Sigmoid colon (tissue), 7 donors: ENCODE measurements around the gene ACIN1. TPM values are rescaled to one million over a fixed set of nuclear protein-coding genes. Genes with fewer than 3 reads are reported as not detected.
A peak's percentile ranks its signal among the peaks of the same experiment; 100 is the strongest.

Experiments used
- DNase-seq: peaks from one replicate; pipeline ENCODE4 v3.0.0-alpha.2; 2019
- H3K27ac ChIP-seq, 4 donors: fragments of 200-600 bp; sonication (generic); one replicate each; pipeline ENCODE4 v1.5.1; 2016 to 2019; ENCODE audit warnings: mild to moderate bottlenecking in 1 of 4
- H3K27me3 ChIP-seq, 3 donors: fragments of 200-600 bp; sonication (generic); one replicate each; pipeline ENCODE4 v1.5.1; 2019; ENCODE audit warnings: mild to moderate bottlenecking in 1 of 3
- H3K36me3 ChIP-seq, 4 donors: fragments of 200-600 bp; sonication (generic); one replicate each; pipeline ENCODE4 v1.5.1; 2016 to 2019
- H3K4me1 ChIP-seq, 4 donors: fragments of 200-600 bp; sonication (generic); one replicate each; pipeline ENCODE4 v1.5.1; 2017 to 2019
- H3K4me3 ChIP-seq, 4 donors: fragments of 200-600 bp; sonication (generic); one replicate each; pipeline ENCODE4 v1.5.1; 2017 to 2019; ENCODE audit warnings: mild to moderate bottlenecking in 2 of 4, moderate library complexity in 1 of 4
- H3K9me3 ChIP-seq, 4 donors: fragments of 200-600 bp in 3 of 4; sonication (generic) in 3 of 4; one replicate each; pipeline versions ENCODE4 v1.5.1 to v1.6.1; 2013 to 2019
- CTCF ChIP-seq, 4 experiments: fragments of 450-650 bp in 3 of 4; fragments of 200-600 bp in 1 of 4; IDR thresholded peaks; one replicate each; pipeline ENCODE4 v1.5.1; 2016 to 2019; ENCODE audit warnings: antibody characterized with exemption in 4 of 4, mild to moderate bottlenecking in 3 of 4, moderate library complexity in 2 of 4
- EP300 ChIP-seq, 4 donors: sonication (generic); formaldehyde crosslinking; IDR thresholded peaks; one replicate each; pipeline ENCODE4 v1.6.1; 2017; ENCODE audit warnings: antibody characterized with exemption in 4 of 4
- POLR2A ChIP-seq, 2 donors: fragments of 450-650 bp; IDR thresholded peaks; one replicate each; pipeline ENCODE4 v1.6.1; 2016; ENCODE audit warnings: antibody characterized with exemption in 2 of 2, mild to moderate bottlenecking in 2 of 2, moderate library complexity in 2 of 2
- POLR2AphosphoS5 ChIP-seq, 4 donors: sonication (generic); formaldehyde crosslinking; IDR thresholded peaks; one replicate each; pipeline ENCODE4 v1.6.1; 2017; ENCODE audit warnings: antibody characterized with exemption in 4 of 4
- WGBS, 2 donors: extraction: QIAGEN DNeasy Blood & Tissue Kit; methylation state at CpG; one replicate each; pipeline ENCODE4 v1.1.7; 2013; 5-methylcytosine and 5-hydroxymethylcytosine counted together
- intact Hi-C: fragments of 100-400 bp; cut with DNase I; formaldehyde crosslinking; loops from one replicate; pipeline ENCODE4 v1.15.1; 2023
- polyA plus RNA-seq, 3 donors: library from polyadenylated mRNA; stranded (reverse); fragments of 200-250 nt; gene quantifications; one replicate each; pipeline ENCODE4 v1.2.3, GENCODE V29; 2013
- total RNA-seq, 4 donors: library from RNA; depleted of rRNA; stranded (reverse); fragments of >200 nt; gene quantifications; one replicate each; pipeline ENCODE4 v1.1.0, GENCODE V29; 2016
- donor health status: healthy with polysubstance abuse.
- donor health status: Bipolar disorder and iron deficiency.
- donor health status: healthy.

ACIN1 gene
- total and polyA plus RNA-seq, 7 donors: 37.8 to 129 (median 88.4) TPM

GRCh38 chr14:23042162-23042965 lies 52.6 kb downstream of the ACIN1 start, which contains the start of gene PSMB11:
Gene PSMB11 (plus strand): TSS chr14:23042212. CDS start chr14:23042226, 14 bp downstream.
- Histone ChIP-seq H3K4me3 (no peak within 1 kb of the TSS), H3K4me1 (no peaks in the 10 kb centered on the region), H3K36me3 (no peaks in the 10 kb centered on the region), H3K27me3 (no peaks in the 10 kb centered on the region), H3K9me3 (no peaks in the 10 kb centered on the region), H3K27ac (no peak within 1 kb of the TSS)
- intact Hi-C loops: no loop called here
- 94 to 96% methylated on average over 36 of the region's 36 CpGs for WGBS, 2 donors
- no peak for TF ChIP-seq CTCF (IDR thresholded peaks at IDR 0.05)
- no peak for TF ChIP-seq POLR2A (IDR thresholded peaks at IDR 0.05)
- TF ChIP-seq POLR2AphosphoS5 (IDR thresholded peaks at IDR 0.05): no peak
- no peak for TF ChIP-seq EP300 (IDR thresholded peaks at IDR 0.05)
- DNase-seq: no peak

- WGBS, 2 donors: 85 to 91% methylated on average over 8 of the region's 8 CpGs
- Histone ChIP-seq H3K36me3 (no peaks in the 10 kb centered on the region), H3K27me3 (no peaks in the 10 kb centered on the region), H3K4me1 (no peaks in the 10 kb centered on the region), H3K9me3 (no peaks in the 10 kb centered on the region), H3K27ac (no peak overlapping the region), H3K4me3 (no peak overlapping the region)
- TF ChIP-seq CTCF (IDR thresholded peaks at IDR 0.05) (no peak), POLR2A (IDR thresholded peaks at IDR 0.05) (no peak), POLR2AphosphoS5 (IDR thresholded peaks at IDR 0.05) (no peak), EP300 (IDR thresholded peaks at IDR 0.05) (no peak)
- intact Hi-C loops: no loop called here
- no peak for DNase-seq
Measured at GRCh38 chr14:23041729-23042128, 53.2 kb downstream of the ACIN1 start.

GRCh38 chr14:23040100-23040499 lies 54.8 kb downstream of the ACIN1 start:
- no peaks in the 10 kb centered on the region for H3K9me3 ChIP-seq
- no peak overlapping the region for H3K4me3 ChIP-seq
- no peaks in the 10 kb centered on the region for H3K36me3 ChIP-seq
- H3K4me1 ChIP-seq: no peaks in the 10 kb centered on the region
- TF ChIP-seq POLR2AphosphoS5 (IDR thresholded peaks at IDR 0.05) (no peak), CTCF (IDR thresholded peaks at IDR 0.05) (no peak), POLR2A (IDR thresholded peaks at IDR 0.05) (no peak), EP300 (IDR thresholded peaks at IDR 0.05) (no peak)
- no peak overlapping the region for H3K27ac ChIP-seq
- intact Hi-C loops: no loop called here
- WGBS, 2 donors: 89 to 91% methylated on average over 4 of the region's 4 CpGs
- no peaks in the 10 kb centered on the region for H3K27me3 ChIP-seq
- no peak for DNase-seq

GRCh38 chr14:23035303-23036144 lies 59.4 kb downstream of the ACIN1 start:
- no peak for DNase-seq
- Histone ChIP-seq H3K9me3 (no peaks in the 10 kb centered on the region), H3K4me1 (peaks cover 0 to 14% (median 13%) of the 10 kb centered on the region in 4 donors), H3K27me3 (no peaks in the 10 kb centered on the region), H3K36me3 (peaks cover 9 to 30% (median 26%) of the 10 kb centered on the region in 4 donors), H3K27ac (peak overlapping the region; percentile 88 to 97 (median 93)), H3K4me3 (peak overlapping the region; percentile 59 to 94 (median 80))
- TF ChIP-seq POLR2AphosphoS5 (IDR thresholded peaks at IDR 0.05) (no peak), CTCF (IDR thresholded peaks at IDR 0.05) (no peak), POLR2A (IDR thresholded peaks at IDR 0.05) (no peak), EP300 (IDR thresholded peaks at IDR 0.05) (no peak)
- intact Hi-C loops: loop anchor here (1.0 kb wide), 1 partner anchor 29 kb away; no protein-coding TSS in a partner anchor
- 72% methylated on average over 14 of the region's 14 CpGs for WGBS, 2 donors
